Activated T-cell treated with anti-CD3 and anti-CD28 coated beads for 1 hour (primary cell): Measurements from ENCODE around the gene MRGPRX4.

Source experiments
- DNase-seq: peaks from one replicate; pipeline ENCODE4 v3.0.0-alpha.2; 2020; ENCODE audit warnings: low read depth

The MRGPRX4 gene

GRCh38 chr11:18221274-18221876, 48.7 kb downstream of the MRGPRX4 start:
- no peak for DNase-seq

- DNase-seq = no peak
Measured at GRCh38 chr11:18222814-18223421, 50.3 kb downstream of the MRGPRX4 start.
